ENCODE data around the gene ZNF785.
A peak's percentile ranks its signal among the peaks of the same experiment; 100 is the strongest.
"Not testable (repeated sequence)": the region's sequence is repeated elsewhere in the genome, so short reads cannot be mapped to it uniquely, and the experiment has no call there.

Gene ZNF785

GRCh38 chr16:30565526-30565925, 20.0 kb downstream of the ZNF785 start:
- FAIRE-seq = no peak

GRCh38 chr16:30562021-30562420, 23.5 kb downstream of the ZNF785 start:
- FAIRE-seq = no peak

- FAIRE-seq = no peak
Measured at GRCh38 chr16:30561089-30561816, 24.2 kb downstream of the ZNF785 start.

GRCh38 chr16:30559690-30560089, 25.8 kb downstream of the ZNF785 start:
- FAIRE-seq = no peak

- FAIRE-seq = no peak
Measured at GRCh38 chr16:30558789-30559377, 26.6 kb downstream of the ZNF785 start.

- FAIRE-seq = peak; percentile 98
Measured at GRCh38 chr16:30557957-30558788, 27.3 kb downstream of the ZNF785 start, which contains the start of gene ZNF764. Gene ZNF764 (minus strand): TSS chr16:30558374. CDS start chr16:30558182, 192 bp downstream.

- FAIRE-seq = no peak
Measured at GRCh38 chr16:30557707-30557956, 27.9 kb downstream of the ZNF785 start.

- no peak for FAIRE-seq
Measured at GRCh38 chr16:30556125-30556473, 29.4 kb downstream of the ZNF785 start.

- no peak for FAIRE-seq
Measured at GRCh38 chr16:30555315-30556124, 30.0 kb downstream of the ZNF785 start.

- no peak for FAIRE-seq
Measured at GRCh38 chr16:30554557-30555314, 30.8 kb downstream of the ZNF785 start.

GRCh38 chr16:30553393-30553899, 32.1 kb downstream of the ZNF785 start:
- FAIRE-seq = no peak

GRCh38 chr16:30552956-30553355, 32.5 kb downstream of the ZNF785 start:
- no peak for FAIRE-seq

GRCh38 chr16:30551781-30552180, 33.7 kb downstream of the ZNF785 start:
- no peak for FAIRE-seq

- no peak for FAIRE-seq
Measured at GRCh38 chr16:30548416-30549253, 36.9 kb downstream of the ZNF785 start.

- FAIRE-seq = no peak
Measured at GRCh38 chr16:30546115-30546514, 39.4 kb downstream of the ZNF785 start.

GRCh38 chr16:30543067-30543466, 42.4 kb downstream of the ZNF785 start:
- no peak for FAIRE-seq

- no peak for FAIRE-seq
Measured at GRCh38 chr16:30541502-30542329, 43.8 kb downstream of the ZNF785 start.

GRCh38 chr16:30540916-30541464, 44.5 kb downstream of the ZNF785 start:
- not testable (repeated sequence) for FAIRE-seq

GRCh38 chr16:30539986-30540526, 45.4 kb downstream of the ZNF785 start:
- not testable (repeated sequence) for FAIRE-seq
